ENCODE data around the gene DNASE1L1.

The DNASE1L1 gene

DNA sequence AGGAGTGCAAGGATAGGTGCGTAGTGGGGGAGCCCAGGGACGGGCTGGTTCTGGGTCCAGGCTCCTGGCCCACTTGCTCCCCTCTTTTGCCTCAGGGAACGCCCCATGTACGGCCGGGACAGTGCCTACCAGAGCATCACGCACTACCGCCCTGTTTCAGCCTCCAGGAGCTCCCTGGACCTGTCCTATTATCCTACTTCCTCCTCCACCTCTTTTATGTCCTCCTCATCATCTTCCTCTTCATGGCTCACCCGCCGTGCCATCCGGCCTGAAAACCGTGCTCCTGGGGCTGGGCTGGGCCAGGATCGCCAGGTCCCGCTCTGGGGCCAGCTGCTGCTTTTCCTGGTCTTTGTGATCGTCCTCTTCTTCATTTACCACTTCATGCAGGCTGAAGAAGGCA lies 28.3 kb downstream of the DNASE1L1 start:
- no peak for DNase-seq

DNA sequence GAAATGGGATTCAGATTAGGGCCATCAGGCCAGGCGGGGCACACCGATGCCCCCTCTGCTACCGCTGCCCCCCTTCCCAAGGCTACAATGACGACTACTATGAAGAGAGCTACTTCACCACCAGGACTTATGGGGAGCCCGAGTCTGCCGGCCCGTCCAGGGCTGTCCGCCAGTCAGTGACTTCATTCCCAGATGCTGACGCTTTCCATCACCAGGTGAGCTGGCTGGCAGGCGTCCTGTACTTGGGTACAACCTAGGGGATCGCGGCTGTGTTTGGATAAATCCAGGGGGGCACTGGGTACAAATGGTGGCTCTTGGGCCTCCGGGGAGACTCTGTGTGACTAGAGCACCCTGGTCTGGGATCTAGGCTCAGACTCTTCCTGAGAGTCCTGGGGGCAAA lies 28.9 kb downstream of the DNASE1L1 start:
- no peak for DNase-seq

DNA sequence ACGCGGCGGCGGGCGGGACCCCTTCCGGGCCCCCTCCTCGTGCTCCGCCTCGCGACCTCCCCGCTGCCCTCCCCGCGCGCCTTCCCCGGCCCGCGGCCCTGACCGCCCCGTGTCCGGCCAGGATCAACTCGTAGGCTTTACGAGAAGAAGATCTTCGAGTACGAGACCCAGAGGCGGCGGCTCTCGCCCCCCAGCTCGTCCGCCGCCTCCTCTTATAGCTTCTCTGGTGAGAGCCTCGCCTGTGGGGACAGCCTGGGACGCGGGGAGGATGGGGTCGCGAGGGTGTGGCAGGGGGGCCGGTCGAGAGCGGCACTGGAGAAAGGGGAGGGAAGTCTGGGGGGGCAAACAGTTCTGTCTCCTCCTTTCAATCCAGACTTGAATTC lies 29.5 kb downstream of the DNASE1L1 start:
- no peak for DNase-seq

DNA sequence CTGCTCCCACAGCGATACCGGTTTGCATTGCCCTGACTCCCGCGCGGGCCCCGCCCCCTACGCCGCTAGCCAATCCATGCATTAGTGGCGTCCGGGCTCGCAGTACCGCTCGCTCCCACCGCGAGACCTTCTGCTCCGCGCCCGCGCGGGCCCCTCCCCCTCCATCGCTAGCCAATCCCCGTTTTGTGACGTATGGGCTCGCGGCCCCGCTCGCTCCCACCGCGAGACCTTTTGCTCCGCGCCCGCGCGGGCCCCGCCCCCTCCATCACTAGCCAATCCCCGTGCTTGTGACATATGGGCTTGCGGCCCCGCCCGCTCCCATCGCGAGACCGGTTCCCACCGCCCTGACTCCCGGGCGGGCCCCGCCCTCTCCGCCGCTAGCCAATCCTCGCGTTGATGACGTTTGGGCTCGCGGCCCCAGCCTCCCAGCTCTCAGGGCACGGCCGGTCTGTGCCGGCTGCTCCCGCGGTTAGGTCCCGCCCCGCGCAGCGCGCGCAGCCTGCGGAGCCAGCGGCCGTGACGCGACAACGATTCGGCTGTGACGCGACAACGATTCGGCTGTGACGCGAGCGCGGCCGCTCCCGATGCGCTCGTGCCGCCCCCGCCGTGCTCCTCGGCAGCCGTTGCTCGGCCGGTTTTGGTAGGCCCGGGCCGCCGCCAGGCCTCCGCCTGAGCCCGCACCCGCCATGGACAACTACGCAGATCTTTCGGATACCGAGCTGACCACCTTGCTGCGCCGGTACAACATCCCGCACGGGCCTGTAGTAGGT lies 30.1 kb downstream of the DNASE1L1 start, which contains the start of gene EMD:
Gene EMD (plus strand): TSS at position 497 of the 770 bp plus-strand sequence. CDS start 190 bp downstream, at position 687.
- peak; percentile 91 to 97 for DNase-seq

DNA sequence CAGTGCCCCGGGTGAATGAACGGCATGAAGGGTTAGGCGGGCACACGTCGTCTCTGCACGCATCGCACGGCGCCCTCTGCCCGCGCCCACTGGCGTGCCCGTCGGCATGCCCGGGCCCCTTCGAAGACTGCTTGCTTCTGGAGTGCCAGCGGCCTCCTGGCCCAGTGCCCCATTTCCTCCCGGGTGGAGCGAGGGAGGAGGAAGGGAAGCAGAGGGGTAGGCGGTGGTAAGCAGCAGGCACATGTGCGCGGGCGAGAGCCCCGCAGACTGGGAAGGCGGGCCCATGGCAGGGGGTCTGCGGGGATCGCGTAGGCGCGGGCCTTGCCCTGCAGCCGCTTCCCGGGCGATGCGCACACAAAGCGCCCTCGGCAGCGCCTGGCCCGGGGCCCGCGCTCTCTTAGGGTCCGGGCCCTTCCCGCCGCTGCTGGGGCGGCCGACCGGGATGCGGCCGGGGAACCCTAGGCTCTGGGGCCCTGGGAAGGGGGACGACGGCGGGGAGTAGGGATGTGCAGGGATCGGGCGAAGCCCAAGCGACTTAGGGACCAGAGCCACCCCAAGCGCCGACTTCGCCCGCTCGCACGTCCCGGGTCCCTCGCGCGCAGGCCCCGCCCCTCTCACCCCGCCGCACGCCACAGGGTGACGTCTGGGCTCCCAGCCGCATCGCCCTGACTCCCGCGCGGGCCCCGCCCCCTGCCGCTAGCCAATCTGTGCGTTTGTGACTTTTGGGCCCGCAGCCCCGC lies 30.8 kb downstream of the DNASE1L1 start:
- DNase-seq = peak in 1 of 2 experiments; percentile 44

DNA sequence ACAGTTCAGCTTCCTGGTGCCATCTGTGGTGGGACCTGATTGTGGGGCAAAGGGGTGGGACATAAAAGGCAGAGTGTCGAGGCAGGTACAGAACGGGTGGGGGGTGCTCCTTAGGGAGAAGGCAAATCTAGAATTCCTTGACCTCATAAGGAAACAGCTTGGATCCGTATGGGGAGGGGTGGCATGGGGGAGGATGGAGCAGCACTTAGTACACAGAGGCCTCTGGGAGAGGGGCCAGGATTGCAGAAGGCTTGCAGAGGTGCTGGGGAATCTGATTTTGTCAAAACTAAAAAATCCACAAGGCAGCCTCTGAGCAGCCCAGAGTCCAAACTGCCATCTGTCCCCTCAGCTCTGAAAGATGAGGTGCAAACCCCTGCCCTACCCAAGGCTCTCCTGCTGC lies 32.3 kb downstream of the DNASE1L1 start:
- no peak for DNase-seq

DNA sequence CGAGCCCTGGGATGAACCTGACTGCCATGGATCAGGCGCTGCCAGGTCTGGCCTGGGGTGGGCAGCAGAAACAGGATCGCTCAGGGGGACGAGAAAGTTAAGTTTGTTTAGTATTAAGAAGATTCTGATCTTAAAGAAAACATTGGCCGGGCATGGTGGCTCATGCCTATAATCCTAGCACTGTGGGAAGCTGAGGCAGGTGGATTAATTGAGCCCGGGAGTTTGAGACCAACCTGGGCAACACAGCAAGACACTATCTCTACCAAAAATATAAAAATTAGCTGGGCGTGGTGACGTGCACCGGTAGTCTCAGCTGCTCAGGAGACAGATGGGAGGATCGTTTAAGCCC lies 33.9 kb downstream of the DNASE1L1 start:
- no peak for DNase-seq

DNA sequence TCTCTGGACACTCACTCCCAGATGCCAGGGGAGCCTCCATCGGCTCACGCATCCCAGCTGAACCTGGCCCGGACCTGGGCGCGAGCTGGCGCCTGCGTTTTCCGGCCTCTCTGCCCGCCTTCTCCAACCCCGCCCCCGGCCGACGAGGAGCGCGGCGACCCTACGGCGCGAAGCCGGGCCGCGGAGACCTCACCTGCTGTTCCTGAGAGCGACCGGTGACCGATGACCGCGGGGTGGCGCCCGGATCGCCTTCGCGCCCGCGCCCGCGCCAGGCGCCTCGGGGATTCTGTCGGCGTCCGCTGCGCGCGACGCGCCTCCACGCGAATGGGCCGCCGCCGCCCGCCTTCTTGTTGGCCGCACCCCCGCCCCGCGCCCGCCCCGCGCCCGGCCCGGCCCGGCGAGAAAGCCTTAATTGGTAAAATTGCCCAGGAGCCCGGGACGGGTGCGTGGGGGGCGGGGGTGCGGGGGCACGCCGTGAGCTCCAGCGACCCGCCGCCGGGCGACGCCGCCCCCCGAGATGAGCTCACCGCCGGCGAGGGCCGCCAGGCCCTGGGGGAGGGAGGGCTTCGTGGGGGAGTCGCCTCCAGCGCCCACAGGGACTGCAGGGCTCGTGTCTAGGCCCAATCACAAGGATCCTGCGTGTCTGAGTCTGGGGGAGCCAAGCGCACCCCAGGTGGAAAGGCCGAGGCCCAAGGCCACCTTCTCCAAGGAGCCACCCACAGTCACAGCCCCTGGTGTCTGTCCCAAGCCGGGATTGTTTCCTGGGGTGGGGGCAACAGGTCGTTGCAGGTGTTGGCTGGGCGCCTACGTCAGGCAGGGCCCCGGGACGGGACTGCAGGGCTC lies 34.5 kb downstream of the DNASE1L1 start, which contains the start of gene FLNA:
Gene FLNA (minus strand): TSS at position 322 of the 843 bp plus-strand sequence. CDS start 3,389 bp downstream, outside the sequence.
- DNase-seq = no peak

DNA sequence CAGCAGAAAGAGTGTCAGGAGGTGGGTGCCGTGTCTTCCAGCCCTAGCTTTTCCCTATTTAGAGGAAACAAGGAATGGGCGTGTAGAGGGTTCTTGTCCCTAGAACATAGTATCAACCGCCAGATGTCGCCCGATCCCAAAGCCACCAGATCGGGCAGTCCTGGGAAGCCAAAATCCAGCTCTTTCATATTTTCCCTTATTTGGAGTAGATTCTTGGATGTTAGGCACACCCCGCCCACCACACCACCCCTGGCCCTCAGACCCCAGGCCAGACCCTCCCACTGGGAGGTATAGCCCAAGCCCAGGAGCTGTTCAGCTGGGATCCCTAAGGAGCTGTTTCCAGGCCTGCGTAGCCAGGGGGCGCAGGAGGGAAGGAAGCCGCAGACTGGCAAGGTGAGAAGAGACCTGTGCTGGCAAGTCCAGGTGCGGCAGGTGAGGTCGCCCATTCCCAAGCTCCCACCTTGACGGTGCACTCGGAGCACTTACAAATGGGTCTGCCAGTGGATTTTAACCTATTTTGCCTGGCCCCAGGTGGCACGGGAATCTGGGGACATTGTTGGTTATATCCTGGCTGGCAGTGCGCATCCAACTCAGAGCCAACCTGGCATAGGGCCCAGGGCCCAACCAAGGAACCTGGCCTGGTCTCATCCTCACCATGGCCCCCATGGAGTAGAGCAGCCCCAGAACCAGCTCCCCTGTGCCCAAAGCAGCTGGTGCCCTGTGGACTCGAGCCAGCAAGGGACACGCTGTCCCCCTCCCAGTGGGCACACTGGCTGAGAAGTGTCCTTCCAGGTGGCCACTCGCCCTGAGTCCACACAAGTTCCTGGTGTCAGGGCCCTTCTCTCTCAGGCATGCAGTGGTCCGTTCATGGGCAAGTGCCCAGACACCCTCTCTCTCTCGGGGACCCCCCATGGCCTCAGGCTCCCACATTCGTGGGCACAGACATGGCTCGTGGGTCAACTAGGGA lies 35.4 kb downstream of the DNASE1L1 start:
- peak; percentile 42 to 74 for DNase-seq

DNA sequence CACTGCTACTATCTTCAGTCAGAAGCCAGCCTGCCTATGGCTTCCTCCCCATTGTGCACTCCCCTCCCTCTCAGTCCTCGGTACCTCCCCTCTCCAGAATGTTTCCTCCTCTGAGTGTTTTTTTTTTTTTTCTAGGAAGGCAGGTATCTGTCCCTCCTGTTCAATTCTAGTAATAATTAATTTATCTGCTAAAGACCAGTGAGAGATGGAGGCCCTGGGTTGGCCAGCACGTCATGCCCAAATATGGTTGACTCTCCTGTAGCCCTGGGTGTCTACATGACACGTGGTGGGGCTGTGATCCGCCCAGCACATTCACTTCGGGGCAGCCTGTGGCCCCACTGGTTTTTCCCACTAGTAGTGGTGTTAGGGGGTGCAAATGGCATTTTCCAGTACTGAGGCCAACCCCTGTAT lies 36.4 kb downstream of the DNASE1L1 start:
- DNase-seq = no peak

DNA sequence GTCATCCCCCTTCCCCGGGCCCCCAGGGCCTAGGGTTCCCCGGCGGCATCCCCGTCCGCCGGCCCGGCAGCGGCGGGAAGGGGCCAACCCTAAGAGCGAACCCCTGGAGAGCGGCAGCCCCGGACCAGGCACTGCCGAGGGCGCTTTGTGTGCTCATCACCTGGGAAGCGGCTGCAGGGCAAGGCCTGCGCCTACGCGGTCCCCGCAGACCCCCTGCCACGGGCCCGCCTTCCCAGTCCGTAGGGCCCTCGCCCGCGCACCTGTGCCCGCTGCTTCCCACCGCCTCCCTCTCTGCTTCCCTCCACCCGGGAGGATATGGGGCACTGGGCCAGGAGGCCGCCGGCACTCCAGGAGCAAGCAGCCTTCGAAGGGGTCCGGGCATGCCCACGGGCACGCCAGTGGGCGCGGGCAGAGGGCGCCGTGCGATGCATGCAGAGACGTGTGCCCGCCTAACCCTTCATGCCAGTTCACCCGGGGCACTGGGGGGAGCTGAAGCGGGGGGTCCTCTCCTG lies 37.2 kb downstream of the DNASE1L1 start:
- no peak for DNase-seq

DNA sequence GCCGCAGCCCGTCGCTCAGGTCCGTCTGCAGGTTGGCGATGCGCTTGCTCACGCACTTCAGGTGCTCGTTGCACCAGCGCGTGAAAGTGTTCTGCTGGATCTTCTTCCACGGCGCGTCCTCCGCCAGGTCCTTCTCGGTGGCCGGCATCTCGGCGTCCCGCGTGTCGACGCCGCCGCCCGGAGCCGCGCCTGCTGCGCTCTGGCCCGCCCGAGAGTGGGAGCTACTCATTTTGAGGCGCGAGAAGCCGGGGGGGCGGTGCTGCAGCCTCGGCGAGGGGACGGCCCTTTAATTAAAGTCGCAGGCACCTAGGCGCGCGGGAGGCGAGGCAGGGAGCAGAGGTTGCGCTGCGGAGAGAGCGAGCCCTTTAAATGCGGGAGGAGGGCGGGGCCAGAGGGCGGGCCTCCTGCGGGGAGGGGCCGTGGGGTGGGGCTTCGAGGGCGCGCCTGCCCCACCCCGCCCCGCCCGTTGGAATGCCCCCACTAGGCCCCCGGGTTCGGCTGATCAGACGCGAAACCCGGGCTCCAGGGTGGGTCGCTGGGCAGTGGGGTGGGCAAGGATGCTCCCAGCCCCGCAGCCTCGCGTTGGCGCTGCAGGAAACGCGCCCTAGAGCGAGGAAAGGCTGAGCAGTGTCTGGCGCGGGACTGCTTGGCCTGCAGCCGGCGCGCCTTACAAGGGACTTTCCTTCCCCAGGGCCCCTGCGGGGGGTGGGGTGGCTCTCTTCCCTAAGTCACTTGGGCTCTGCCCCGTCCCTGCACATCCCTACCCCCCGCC lies 37.9 kb downstream of the DNASE1L1 start:
- peak; percentile 72 to 77 for DNase-seq

DNA sequence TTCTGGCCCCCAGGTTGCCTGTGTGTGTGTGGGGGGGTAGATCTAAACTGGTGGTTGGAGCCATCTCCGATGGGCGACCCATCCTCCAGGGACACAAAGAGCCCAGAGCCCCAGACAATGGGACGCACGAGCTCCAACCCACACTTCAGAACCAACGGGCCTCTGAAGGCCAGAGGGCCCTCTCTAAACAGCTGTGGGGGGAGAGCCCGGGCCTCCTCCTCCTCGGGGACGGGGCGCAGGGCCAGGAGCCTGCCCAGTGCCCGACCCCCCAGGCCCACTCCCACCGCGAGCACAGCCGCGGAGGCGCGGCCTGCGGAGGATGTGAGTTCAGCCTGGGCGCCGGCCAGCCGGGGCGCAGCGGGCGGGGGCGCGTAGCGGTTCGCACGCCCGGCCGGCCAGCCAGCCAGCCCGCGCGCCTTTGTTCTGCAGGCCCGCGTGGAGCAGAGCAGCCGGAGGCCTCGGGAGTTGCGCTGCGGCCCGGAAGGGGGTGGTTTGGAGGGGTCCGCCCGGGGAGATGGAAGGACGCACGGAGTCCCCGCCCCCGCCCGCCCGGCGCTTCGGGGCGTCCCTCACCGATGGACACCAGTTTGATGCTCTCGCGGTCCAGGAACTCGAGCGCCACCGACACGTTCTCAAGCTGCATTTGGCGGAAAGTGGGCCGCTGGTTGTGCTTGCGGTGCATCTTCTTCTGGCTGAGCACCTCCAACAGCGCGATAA lies 38.6 kb downstream of the DNASE1L1 start:
- DNase-seq = no peak

DNA sequence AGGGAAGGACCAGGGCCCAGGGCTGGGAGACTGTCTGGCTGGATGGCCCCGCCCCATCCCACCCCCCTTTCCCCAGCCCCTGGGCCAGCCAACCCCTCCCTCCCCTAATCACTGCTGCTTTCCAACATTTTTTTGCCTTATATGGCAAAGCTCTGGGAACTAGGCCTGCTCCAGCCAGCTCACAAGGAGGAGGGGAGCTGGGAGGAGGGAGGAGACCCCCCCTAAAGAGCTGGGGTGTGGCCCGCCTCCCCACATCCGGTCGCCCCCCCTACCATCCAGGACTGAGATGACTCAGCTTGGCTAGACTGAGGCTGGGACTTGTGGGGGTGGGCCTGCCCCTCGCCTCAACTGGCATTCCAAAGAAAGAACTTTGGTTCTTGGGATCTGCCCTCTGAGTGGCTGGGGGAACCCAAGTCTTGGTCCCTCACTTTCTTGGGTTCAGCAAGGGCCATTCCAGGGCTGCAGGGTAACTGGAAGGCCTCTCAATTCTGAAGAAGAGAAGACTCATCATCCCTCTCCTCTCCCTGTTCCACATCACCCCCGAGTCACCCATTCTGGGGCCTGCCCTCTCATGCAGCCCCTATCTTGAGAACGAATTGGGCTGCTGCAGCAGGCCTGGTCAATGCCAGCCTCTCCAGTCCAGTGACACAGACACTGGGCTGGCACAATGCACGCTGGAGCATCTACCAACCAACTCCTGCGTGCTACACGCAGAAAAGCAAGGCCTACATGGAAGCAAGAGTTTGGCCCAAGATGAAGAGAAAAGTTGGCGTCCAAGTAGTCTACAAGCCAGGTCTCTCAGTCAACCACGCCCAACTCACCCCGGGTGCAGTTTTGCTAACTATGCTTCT lies 39.4 kb downstream of the DNASE1L1 start:
- peak; percentile 32 to 65 for DNase-seq

DNA sequence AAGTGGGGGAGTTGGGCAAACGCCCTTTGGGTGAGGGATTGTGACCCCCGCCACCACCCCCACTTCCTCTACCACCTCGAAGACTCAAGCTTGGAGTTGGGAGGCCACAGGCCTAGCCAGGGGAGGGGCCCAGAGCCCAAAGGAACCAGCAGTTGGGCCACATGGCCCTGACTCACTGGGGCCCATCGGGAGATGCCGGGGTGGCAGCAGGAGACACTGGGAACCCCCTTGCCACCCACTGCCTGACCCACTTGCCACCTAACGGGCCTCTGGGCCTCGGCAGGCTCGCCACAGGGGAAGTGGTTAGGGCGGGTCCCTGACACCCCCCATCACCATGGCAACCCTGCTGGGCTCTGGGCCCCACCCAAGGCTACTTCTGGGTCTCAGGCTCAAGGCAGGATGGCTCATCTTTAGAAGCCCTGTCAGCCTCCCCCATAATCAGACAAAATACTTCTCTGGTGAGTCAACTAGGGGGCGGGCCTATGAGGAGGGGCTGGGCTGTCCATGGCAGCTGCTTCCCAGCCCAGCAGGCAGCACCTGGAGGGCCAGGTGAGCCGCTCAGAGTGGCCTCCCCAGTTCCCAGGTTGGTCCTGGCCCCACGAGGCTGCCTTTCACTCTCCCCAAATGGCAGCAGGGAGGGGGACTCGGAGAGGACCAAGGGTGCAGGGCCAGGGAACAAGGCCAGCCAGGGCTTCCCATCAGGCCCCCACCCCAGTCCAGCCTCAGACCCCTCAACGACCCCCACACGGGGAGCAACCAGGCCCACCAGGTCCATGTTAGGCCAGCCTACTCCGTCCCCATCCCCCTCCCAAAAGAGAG lies 40.2 kb downstream of the DNASE1L1 start:
- DNase-seq = peak in 1 of 2 experiments; percentile 35

DNA sequence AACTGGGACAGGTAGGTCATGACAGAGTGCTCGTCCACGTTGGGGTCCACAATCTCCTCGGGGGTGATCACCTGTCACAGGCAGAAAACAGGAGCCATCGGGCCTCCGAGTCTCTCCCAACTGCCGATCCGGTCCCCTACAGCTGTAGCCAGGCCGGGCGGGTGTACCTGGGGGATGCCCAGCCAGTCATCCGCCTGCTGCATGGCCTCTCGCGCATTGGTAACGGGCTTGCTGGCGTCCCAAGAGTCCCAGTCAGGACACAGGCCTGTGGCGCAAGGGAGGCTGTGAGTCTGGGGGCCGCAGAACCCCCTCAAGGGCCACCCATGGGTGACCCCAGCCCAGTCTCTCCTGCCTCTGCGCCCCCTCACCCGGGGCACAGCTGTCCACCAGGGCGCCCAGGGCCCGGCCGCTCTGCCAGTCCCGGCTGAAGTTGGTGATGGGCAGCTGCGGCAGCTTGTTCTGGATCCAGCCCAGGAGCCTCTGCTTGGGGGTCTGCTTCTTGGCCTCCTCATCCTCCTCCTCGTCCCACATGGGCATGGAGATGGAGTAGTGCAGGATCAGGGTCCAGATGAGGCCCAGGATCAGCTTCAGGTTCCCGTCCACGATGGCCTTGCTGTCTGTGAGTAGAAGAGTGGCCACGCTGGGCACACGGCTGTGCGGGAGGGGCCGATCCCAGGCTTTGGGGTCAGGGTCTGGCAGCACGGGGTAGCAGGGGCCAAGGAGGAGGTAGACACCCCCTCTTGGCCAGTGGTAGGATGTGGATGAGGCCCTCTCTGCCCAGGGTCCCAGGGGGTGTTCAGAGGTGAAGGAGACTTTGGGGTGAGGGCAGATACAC lies 41.4 kb downstream of the DNASE1L1 start:
- DNase-seq = no peak

DNA sequence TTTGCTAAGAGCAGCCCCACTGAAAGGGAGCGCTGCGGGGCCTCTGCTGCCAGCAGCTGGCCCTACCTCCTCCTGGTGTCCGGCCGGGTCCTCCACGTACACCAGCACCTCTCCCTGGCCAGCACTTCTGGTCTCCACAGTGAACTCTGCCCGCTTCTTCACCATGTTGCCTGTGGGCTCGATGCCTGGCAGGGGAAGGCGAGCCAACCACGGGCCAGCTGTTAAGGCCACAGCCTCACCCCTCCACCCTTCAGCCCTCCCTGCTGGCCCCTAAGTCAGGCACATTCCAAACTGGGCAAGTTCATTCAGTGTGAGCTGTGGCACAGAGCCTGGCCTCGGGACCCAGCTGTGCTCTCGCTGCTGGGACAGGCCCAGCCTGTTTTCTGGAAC lies 42.4 kb downstream of the DNASE1L1 start:
- no peak for DNase-seq

All from NCI-H2081 (cell line).